H1 (cell line): ENCODE measurements around the gene NUP98. TPM values are rescaled to one million over a fixed set of nuclear protein-coding genes. Genes with fewer than 3 reads are reported as not detected.

Experiments
- CTCF ChIA-PET: fragments of 300-600 bp; sonication (Branson Sonifier 250); formaldehyde crosslinking; loops from one replicate; lab custom pipeline; 2021; ENCODE audit not compliant: partially characterized antibody; lab: Charles Lee
- POLR2A ChIA-PET: fragments of 300-600 bp; sonication (Branson Sonifier 250); formaldehyde crosslinking; loops from one replicate; lab custom pipeline; 2021; ENCODE audit warnings: inconsistent platforms; ENCODE audit not compliant: partially characterized antibody; lab: Charles Lee
- DNase-seq, 2 experiments: peaks; one replicate each; pipeline versions ENCODE4 v3.0.0 to v3.0.0-alpha.2; 2010 to 2022; ENCODE audit warnings: low spot score in 2 of 2, low read depth in 1 of 2, mixed read lengths in 1 of 2
- FAIRE-seq: peaks from 2 replicates; lab custom pipeline; 2011; peaks lifted over from hg19 to GRCh38; lab: Jason Lieb, UNC
- H2AFZ ChIP-seq: 2 replicates; pipeline ENCODE4 v1.8.1; 2012; ENCODE audit warnings: low read length, inconsistent platforms
- H2AK5ac ChIP-seq: 2 replicates; pipeline ENCODE4 v1.6.1; 2013; ENCODE audit warnings: low read depth, low read length
- H2BK120ac ChIP-seq: replicated peaks from 2 replicates; pipeline ENCODE3; 2013; ENCODE audit warnings: low read depth, low read length, inconsistent platforms
- H2BK12ac ChIP-seq: 2 replicates; pipeline ENCODE4 v1.6.1; 2013; ENCODE audit warnings: low read depth, low read length
- H2BK15ac ChIP-seq: 2 replicates; pipeline ENCODE4 v1.6.1; 2013; ENCODE audit warnings: low read length
- H2BK20ac ChIP-seq: 2 replicates; pipeline ENCODE4 v1.6.1; 2013; ENCODE audit warnings: low read length
- H2BK5ac ChIP-seq: 2 replicates; pipeline ENCODE4 v1.6.1; 2013; ENCODE audit warnings: low read depth, low read length
- H3K14ac ChIP-seq: 2 replicates; pipeline ENCODE4 v1.6.1; 2013; ENCODE audit warnings: inconsistent platforms; ENCODE audit not compliant: insufficient read length
- H3K18ac ChIP-seq: 2 replicates; pipeline ENCODE4 v1.6.1; 2013; ENCODE audit warnings: low read length; ENCODE audit errors: extremely low read depth
- H3K23ac ChIP-seq: 2 replicates; pipeline ENCODE4 v1.6.1; 2013; ENCODE audit warnings: inconsistent platforms; ENCODE audit not compliant: insufficient read length
- H3K23me2 ChIP-seq: 2 replicates; pipeline ENCODE4 v1.6.1; 2013; ENCODE audit warnings: low read depth, low read length
- H3K27ac ChIP-seq: 2 replicates; pipeline ENCODE4 v1.6.1; 2011; ENCODE audit warnings: low read depth, low read length, inconsistent platforms
- H3K27me3 ChIP-seq, 4 experiments: replicated peaks in 1 of 4; 1 replicate in 1 of 4; 2 replicates in 3 of 4; pipeline versions ENCODE4 v1.6.1 to v1.8.1; 2011 to 2013; ENCODE audit warnings: low read length in 3 of 4, mild to moderate bottlenecking in 3 of 4, inconsistent platforms in 2 of 4, mixed read lengths in 2 of 4, moderate library complexity in 1 of 4; ENCODE audit not compliant: control insufficient read depth in 3 of 4, insufficient read depth in 3 of 4; ENCODE audit errors: extremely low read depth in 1 of 4
- H3K36me3 ChIP-seq, 4 experiments: 2 replicates each; pipeline versions ENCODE4 v1.6.1 to v1.8.1; 2011 to 2013; ENCODE audit warnings: mild to moderate bottlenecking in 4 of 4, low read length in 3 of 4, moderate library complexity in 2 of 4, control low read depth in 1 of 4, inconsistent platforms in 1 of 4; ENCODE audit not compliant: insufficient read depth in 4 of 4, control insufficient read depth in 2 of 4
- H3K4ac ChIP-seq: replicated peaks from 2 replicates; pipeline ENCODE3; 2013; ENCODE audit warnings: low read length, low read depth, mixed read lengths, inconsistent platforms; ENCODE audit not compliant: insufficient read length
- H3K4me1 ChIP-seq, 4 experiments: replicated peaks in 1 of 4; 1 replicate in 1 of 4; 2 replicates in 3 of 4; pipeline versions ENCODE4 v1.6.1 to v1.8.1; 2011 to 2013; ENCODE audit warnings: low read length in 3 of 4, inconsistent platforms in 2 of 4, mixed read lengths in 1 of 4; ENCODE audit not compliant: insufficient read depth in 4 of 4, control insufficient read depth in 3 of 4
- H3K4me2 ChIP-seq, 2 experiments: 2 replicates each; pipeline versions ENCODE4 v1.6.1 to v1.8.1; 2011 to 2013; ENCODE audit warnings: low read depth in 2 of 2, low read length in 2 of 2, control low read depth in 1 of 2, inconsistent platforms in 1 of 2, mild to moderate bottlenecking in 1 of 2; ENCODE audit not compliant: insufficient read depth in 1 of 2
- H3K4me3 ChIP-seq, 4 experiments: fragments of 200-600, 300-600 bp in 1 of 4; sonication (generic), shearing (Covaris generic), sonication (Bioruptor Twin) in 1 of 4; 2 replicates each; pipeline versions ENCODE4 v1.5.1 to v1.8.1; 2011 to 2016; ENCODE audit warnings: low read length in 4 of 4, low read depth in 3 of 4, control low read depth in 2 of 4, inconsistent platforms in 2 of 4, mild to moderate bottlenecking in 2 of 4, mixed read lengths in 1 of 4, moderate library complexity in 1 of 4; ENCODE audit not compliant: insufficient read depth in 2 of 4; ENCODE audit errors: extremely low read depth in 1 of 4
- H3K56ac ChIP-seq: replicated peaks from 2 replicates; pipeline ENCODE3; 2013; ENCODE audit warnings: low read depth, mild to moderate bottlenecking, mixed read lengths, low read length, inconsistent platforms; ENCODE audit not compliant: insufficient read length
- H3K79me1 ChIP-seq: 2 replicates; pipeline ENCODE4 v1.6.1; 2013; ENCODE audit warnings: low read depth, low read length, control low read depth
- H3K79me2 ChIP-seq, 2 experiments: 2 replicates each; pipeline versions ENCODE4 v1.6.1 to v1.8.1; 2012 to 2013; ENCODE audit warnings: low read length in 2 of 2, mild to moderate bottlenecking in 2 of 2, inconsistent platforms in 1 of 2; ENCODE audit not compliant: insufficient read depth in 2 of 2, control insufficient read depth in 1 of 2
- H3K9ac ChIP-seq, 4 experiments: replicated peaks in 1 of 4; 1 replicate in 1 of 4; 2 replicates in 3 of 4; pipeline versions ENCODE4 v1.6.1 to v1.8.1; 2011 to 2013; ENCODE audit warnings: low read depth in 3 of 4, low read length in 3 of 4, control low read depth in 2 of 4, mild to moderate bottlenecking in 2 of 4, moderate library complexity in 2 of 4, inconsistent platforms in 1 of 4; ENCODE audit errors: extremely low read depth in 1 of 4
- H3K9me3 ChIP-seq, 2 experiments: 2 replicates each; pipeline versions ENCODE4 v1.6.1 to v1.8.1; 2012 to 2013; ENCODE audit warnings: mild to moderate bottlenecking in 2 of 2, moderate library complexity in 2 of 2, control low read depth in 1 of 2, inconsistent platforms in 1 of 2, low read depth in 1 of 2, low read length in 1 of 2, mixed read lengths in 1 of 2; ENCODE audit not compliant: insufficient read depth in 2 of 2
- H4K20me1 ChIP-seq, 2 experiments: replicated peaks in 1 of 2; 2 replicates each; pipeline versions ENCODE3 to v1.8.1; 2011 to 2013; ENCODE audit warnings: inconsistent platforms in 2 of 2, low read length in 2 of 2, mild to moderate bottlenecking in 1 of 2; ENCODE audit not compliant: insufficient read depth in 2 of 2, control insufficient read depth in 1 of 2
- H4K5ac ChIP-seq: 2 replicates; pipeline ENCODE4 v1.6.1; 2013; ENCODE audit warnings: low read length, low read depth, mixed read lengths, inconsistent platforms; ENCODE audit not compliant: insufficient read length
- H4K8ac ChIP-seq: 2 replicates; pipeline ENCODE4 v1.8.0; 2013; ENCODE audit warnings: mild to moderate bottlenecking, moderate library complexity, low read length, inconsistent platforms; ENCODE audit not compliant: insufficient read depth; ENCODE audit errors: extremely low read depth
- H4K91ac ChIP-seq: replicated peaks from 2 replicates; pipeline ENCODE3; 2013; ENCODE audit warnings: low read length, mixed read lengths, inconsistent platforms; ENCODE audit not compliant: insufficient read length
- ASH2L ChIP-seq: fragments of 200-600, 300-600 bp; sonication (generic); IDR thresholded peaks from one replicate; pipeline ENCODE4 v1.7.1; 2017; ENCODE audit warnings: low read length
- BCL11A ChIP-seq, 2 experiments: IDR thresholded peaks; one replicate each; pipeline ENCODE4 v1.6.1; 2011; ENCODE audit warnings: low read depth in 2 of 2, low read length in 2 of 2, mild to moderate bottlenecking in 2 of 2
- BRCA1 ChIP-seq: IDR thresholded peaks from 2 replicates; pipeline ENCODE4 v1.6.1; 2012; ENCODE audit warnings: low read depth, low read length, improper control_type of control experiment
- E2F6 ChIP-seq: IDR thresholded peaks from 2 replicates; pipeline ENCODE4 v1.6.1; 2012; ENCODE audit warnings: inconsistent platforms
- EP300 ChIP-seq, 2 experiments: IDR thresholded peaks; 1 replicate in 1 of 2; 2 replicates in 1 of 2; pipeline ENCODE4 v1.6.1; 2011 to 2012; ENCODE audit warnings: low read depth in 2 of 2, low read length in 2 of 2, mild to moderate bottlenecking in 2 of 2, borderline replicate concordance in 1 of 2, inconsistent platforms in 1 of 2, moderate library complexity in 1 of 2
- EZH2 ChIP-seq: fragments of 200-600 bp; sonication (generic); IDR thresholded peaks from 2 replicates; pipeline ENCODE4 v1.7.1; 2012; ENCODE audit warnings: low read depth, mild to moderate bottlenecking, moderate library complexity, low read length, inconsistent platforms; ENCODE audit not compliant: severe bottlenecking
- KDM1A ChIP-seq: fragments of 200-600, 300-600 bp; sonication (generic); IDR thresholded peaks from 2 replicates; pipeline ENCODE4 v1.7.1; 2016; ENCODE audit warnings: mild to moderate bottlenecking, low read length, borderline replicate concordance
- MAX ChIP-seq: IDR thresholded peaks from 2 replicates; pipeline ENCODE4 v1.6.1; 2012; ENCODE audit warnings: inconsistent platforms
- SIN3A ChIP-seq, 2 experiments: IDR thresholded peaks in 1 of 2; conservative IDR thresholded peaks in 1 of 2; 2 replicates each; pipeline ENCODE4 v1.6.1; 2011 to 2012; ENCODE audit warnings: low read length in 2 of 2, improper control_type of control experiment in 1 of 2, low read depth in 1 of 2, mild to moderate bottlenecking in 1 of 2
- SP2 ChIP-seq: IDR thresholded peaks from 2 replicates; pipeline ENCODE4 v1.6.1; 2012; ENCODE audit warnings: mild to moderate bottlenecking, low read length, inconsistent platforms
- TBP ChIP-seq: IDR thresholded peaks from 2 replicates; pipeline ENCODE4 v1.6.1; 2011; ENCODE audit warnings: low read depth, low read length, improper control_type of control experiment
- WGBS, 2 experiments: shearing (Covaris generic) in 1 of 2; methylation state at CpG; one replicate each; pipeline versions ENCODE4 v1.1.6 to v1.1.7; 2013 to 2015; ENCODE audit warnings: low lambda C conversion rate in 2 of 2, mixed read lengths in 2 of 2, inconsistent platforms in 1 of 2, low coverage in 1 of 2, missing lambda C conversion rate in 1 of 2; ENCODE audit not compliant: insufficient replicate concordance in 2 of 2, insufficient coverage in 1 of 2, insufficient read length in 1 of 2; ENCODE audit errors: extremely low coverage in 1 of 2, missing lambda C conversion rate in 1 of 2; 5-methylcytosine and 5-hydroxymethylcytosine counted together
- polyA plus RNA-seq, 7 experiments: library from polyadenylated mRNA; depleted of rRNA in 3 of 7; stranded (reverse) in 5 of 7; unstranded in 2 of 7; fragments of >200 nt in 5 of 7; fragments of 200-250 nt in 2 of 7; gene quantifications; 1 replicate in 5 of 7; 2 replicates in 1 of 7; 4 replicates in 1 of 7; pipeline versions ENCODE4 v1.2.1 to v1.2.3, GENCODE V29; 2011 to 2013; ENCODE audit warnings: missing spikeins in 2 of 7, mixed read lengths in 2 of 7
- total RNA-seq: library from RNA; stranded (reverse); fragmentation: NEBNext Ultra II Directional; extraction: Animal tissue kit (Norgen Biotek cat#: 25700); gene quantifications from 2 replicates; pipeline ENCODE4 v1.2.1, GENCODE V29; 2021

Gene NUP98
- total and polyA plus RNA-seq, 2 of the 8 experiments (the other 6 are each of a cell fraction or from before 2014, with no cell fraction given) = 98.6 to 261 TPM

GRCh38 chr11:3684819-3685172 lies 112.6 kb downstream of the NUP98 start:
- H3K27ac ChIP-seq = no peak overlapping the region
- no peak overlapping the region for H2BK120ac ChIP-seq
- no peak overlapping the region for H3K56ac ChIP-seq
- no peaks in the 10 kb centered on the region for H3K4me1 ChIP-seq
- no peak overlapping the region for H3K4me3 ChIP-seq
- H3K18ac ChIP-seq = no peak overlapping the region
- CTCF ChIA-PET = interaction anchor here (0.6 to 1.0 kb wide), 3 partner anchors 11 to 50 kb away, joined by 3 read pairs; no protein-coding TSS in a partner anchor
- H3K23me2 ChIP-seq = no peaks in the 10 kb centered on the region
- no peak overlapping the region for H2AK5ac ChIP-seq
- no peak overlapping the region for H2BK15ac ChIP-seq
- H4K20me1 ChIP-seq = peaks cover 0 to 2% of the 10 kb centered on the region in 2 experiments
- H4K8ac ChIP-seq = no peak overlapping the region
- H4K91ac ChIP-seq = no peak overlapping the region
- no peak overlapping the region for H2BK12ac ChIP-seq
- no peaks in the 10 kb centered on the region for H3K79me2 ChIP-seq
- H2BK20ac ChIP-seq = no peak overlapping the region
- 83% methylated on average over 2 of the region's 2 CpGs; no CpG with 5 or more reads in 1 of the 2 experiments for WGBS, 2 experiments
- DNase-seq = no peak
- POLR2A ChIA-PET = interaction anchor here (1.1 kb wide), 1 partner anchor 11 kb away, joined by 3 read pairs; no protein-coding TSS in a partner anchor
- H3K4me2 ChIP-seq = no peak overlapping the region
- H3K14ac ChIP-seq = no peak overlapping the region
- no peak overlapping the region for H3K23ac ChIP-seq
- H4K5ac ChIP-seq = no peak overlapping the region
- H2AFZ ChIP-seq = no peak overlapping the region
- peaks cover 37 to 89% (median 63%) of the 10 kb centered on the region in 4 experiments for H3K36me3 ChIP-seq
- no peak overlapping the region for H3K9ac ChIP-seq
- H3K27me3 ChIP-seq = no peaks in the 10 kb centered on the region
- H3K79me1 ChIP-seq = no peaks in the 10 kb centered on the region
- no peak overlapping the region for H2BK5ac ChIP-seq
- FAIRE-seq = no peak
- no peaks in the 10 kb centered on the region for H3K9me3 ChIP-seq
- TF ChIP-seq ASH2L (no peak), KDM1A (no peak), EP300 (IDR thresholded peaks at IDR 0.05; ENCODE audit: borderline replicate concordance in 1 of 2, low read depth in 2 of 2, low read length in 2 of 2) (no peak), SP2 (no peak), SIN3A (conservative IDR thresholded peaks at IDR 0.05 in 1 of 2, IDR thresholded peaks at IDR 0.05 in 1 of 2; ENCODE audit: low read depth in 1 of 2, low read length in 2 of 2) (no peak), EZH2 (no peak), TBP (no peak), MAX (no peak), BCL11A (IDR thresholded peaks at IDR 0.05; ENCODE audit: low read depth in 2 of 2, low read length in 2 of 2) (no peak), BRCA1 (no peak), E2F6 (no peak)
- TF ChIP-seq, all 59 proteins: peak for 0
- H3K4ac ChIP-seq = no peak overlapping the region
